Activated B cell treated with CpG ODN at 0.5 μM for 24 hours (primary cell): ENCODE data around the gene ARHGAP6. TPM values are rescaled to one million over a fixed set of nuclear protein-coding genes. Genes with fewer than 3 reads are reported as not detected.

Source experiments
- ATAC-seq: fragments of 200-7000 bp; cut with Tn5 transposase; one replicate; pipeline ENCODE4 v1.10.0; 2021; ENCODE audit warnings: low read depth, mild to moderate bottlenecking, moderate library complexity
- CTCF ChIA-PET: fragments of 350-600 bp; sonication (Branson Sonifier 250); formaldehyde crosslinking; loops from one replicate; lab custom pipeline; 2021; ENCODE audit warnings: antibody characterized with exemption; lab: Charles Lee
- POLR2A ChIA-PET: fragments of 350-600 bp; sonication (Branson Sonifier 250); formaldehyde crosslinking; loops from one replicate; lab custom pipeline; 2021; ENCODE audit warnings: antibody characterized with exemption; lab: Charles Lee
- DNase-seq: peaks from one replicate; pipeline ENCODE4 v3.0.0; 2022
- H3K27ac Mint-ChIP-seq: one replicate; pipeline ENCODE4 v1.8.0; 2020; ENCODE audit warnings: mixed read lengths
- H3K27me3 Mint-ChIP-seq: one replicate; pipeline ENCODE4 v1.8.0; 2021; ENCODE audit warnings: mixed read lengths
- H3K36me3 Mint-ChIP-seq: one replicate; pipeline ENCODE4 v1.8.0; 2021; ENCODE audit warnings: low read depth, mixed read lengths
- H3K4me1 Mint-ChIP-seq: one replicate; pipeline ENCODE4 v1.8.0; 2021; ENCODE audit warnings: mixed read lengths
- H3K4me3 Mint-ChIP-seq: one replicate; pipeline ENCODE4 v1.8.0; 2020; ENCODE audit warnings: mild to moderate bottlenecking, mixed read lengths
- H3K9me3 Mint-ChIP-seq: one replicate; pipeline ENCODE4 v1.8.0; 2020; ENCODE audit warnings: mixed read lengths
- CTCF ChIP-seq: fragments of 200-600 bp; IDR thresholded peaks from one replicate; pipeline ENCODE4 v1.8.0; 2022; ENCODE audit warnings: antibody characterized with exemption, mild to moderate bottlenecking
- intact Hi-C: fragments of 100-400 bp; cut with micrococcal nuclease; formaldehyde crosslinking; loops from one replicate; pipeline ENCODE4 v1.15.1; 2024
- total RNA-seq: library from RNA; stranded (reverse); gene quantifications from 2 replicates; pipeline ENCODE4 v1.2.3, GENCODE V29; 2022

The ARHGAP6 gene
- total RNA-seq, 1 donor from 2014 or later, result 0.42 TPM

- H3K36me3 Mint-ChIP-seq, result no peaks in the 10 kb centered on the region
- ATAC-seq, result no peak
- intact Hi-C loops, result no loop called here
- H3K27me3 Mint-ChIP-seq, result no peaks in the 10 kb centered on the region
- H3K4me3 Mint-ChIP-seq, result no peak overlapping the region
- H3K27ac Mint-ChIP-seq, result no peak overlapping the region
- POLR2A ChIA-PET, result no interaction called here
- DNase-seq, result no peak
- peaks cover 2% of the 10 kb centered on the region for H3K9me3 Mint-ChIP-seq
- CTCF ChIA-PET, result no interaction called here
- TF ChIP-seq CTCF, result no peak
- H3K4me1 Mint-ChIP-seq, result peaks cover 4% of the 10 kb centered on the region
These were observed 290.1 kb downstream of the ARHGAP6 start for GRCh38 chrX:11375614-11376119.

- intact Hi-C loops, result no loop called here
- no peak overlapping the region for H3K4me3 Mint-ChIP-seq
These were observed 291.1 kb downstream of the ARHGAP6 start for GRCh38 chrX:11374570-11374969.

GRCh38 chrX:11371106-11371505 is 294.6 kb downstream of the ARHGAP6 start:
- DNase-seq (no peak), ATAC-seq (no peak)
- Mint-ChIP-seq H3K9me3 (no peaks in the 10 kb centered on the region), H3K4me3 (no peak overlapping the region), H3K27ac (no peak overlapping the region), H3K27me3 (no peaks in the 10 kb centered on the region), H3K4me1 (peaks cover 10% of the 10 kb centered on the region), H3K36me3 (no peaks in the 10 kb centered on the region)
- no peak for TF ChIP-seq CTCF
- ChIA-PET CTCF (interaction anchor here (1.6 kb wide), 1 partner anchor 10 kb away, joined by 4 read pairs; no protein-coding TSS in a partner anchor), POLR2A (no interaction called here)
- intact Hi-C loops, result no loop called here

More at GRCh38 chrX:11374570-11374969, 291.1 kb downstream of the ARHGAP6 start:
- Mint-ChIP-seq H3K36me3 (no peaks in the 10 kb centered on the region), H3K27me3 (no peaks in the 10 kb centered on the region), H3K27ac (no peak overlapping the region), H3K9me3 (peaks cover 2% of the 10 kb centered on the region), H3K4me1 (peaks cover 5% of the 10 kb centered on the region)
- CTCF ChIA-PET, result no interaction called here
- DNase-seq (no peak), ATAC-seq (no peak)
- POLR2A ChIA-PET, result no interaction called here
- no peak for TF ChIP-seq CTCF

- CTCF ChIA-PET, result no interaction called here
- H3K4me3 Mint-ChIP-seq, result no peak overlapping the region
- no peak for TF ChIP-seq CTCF
- POLR2A ChIA-PET, result interaction anchor here (0.5 kb wide), 1 partner anchor 165 kb away, joined by 4 read pairs; no protein-coding TSS in a partner anchor
- H3K4me1 Mint-ChIP-seq, result peaks cover 24% of the 10 kb centered on the region
- ATAC-seq, result no peak
- H3K27me3 Mint-ChIP-seq, result no peaks in the 10 kb centered on the region
- intact Hi-C loops, result loop anchor here (5.0 kb wide), 1 partner anchor 36 kb away; no protein-coding TSS in a partner anchor
- H3K36me3 Mint-ChIP-seq, result no peaks in the 10 kb centered on the region
- DNase-seq, result no peak
- H3K27ac Mint-ChIP-seq, result no peak overlapping the region
- H3K9me3 Mint-ChIP-seq, result no peaks in the 10 kb centered on the region
These were observed 297.9 kb downstream of the ARHGAP6 start for GRCh38 chrX:11367609-11368430.

- H3K4me1 Mint-ChIP-seq, result peaks cover 29% of the 10 kb centered on the region
- ATAC-seq (no peak), DNase-seq (no peak)
- ChIA-PET POLR2A (no interaction called here), CTCF (no interaction called here)
- H3K27me3 Mint-ChIP-seq, result no peaks in the 10 kb centered on the region
- H3K36me3 Mint-ChIP-seq, result no peaks in the 10 kb centered on the region
- H3K4me3 Mint-ChIP-seq, result no peak overlapping the region
- intact Hi-C loops, result loop anchor here (5.0 kb wide), 1 partner anchor 35 kb away; no protein-coding TSS in a partner anchor
- no peaks in the 10 kb centered on the region for H3K9me3 Mint-ChIP-seq
- no peak for TF ChIP-seq CTCF
- H3K27ac Mint-ChIP-seq, result peak overlapping the region; percentile 42
These were observed 298.6 kb downstream of the ARHGAP6 start for GRCh38 chrX:11366998-11367595.
